C1 segment of cervical spinal cord (tissue), 14 donors: ENCODE data around the gene SNX19.

Experiments
- DNase-seq, 14 donors: peaks; one replicate each; lab custom pipeline; 2025; lab: John Stamatoyannopoulos, UW

The SNX19 gene

DNA sequence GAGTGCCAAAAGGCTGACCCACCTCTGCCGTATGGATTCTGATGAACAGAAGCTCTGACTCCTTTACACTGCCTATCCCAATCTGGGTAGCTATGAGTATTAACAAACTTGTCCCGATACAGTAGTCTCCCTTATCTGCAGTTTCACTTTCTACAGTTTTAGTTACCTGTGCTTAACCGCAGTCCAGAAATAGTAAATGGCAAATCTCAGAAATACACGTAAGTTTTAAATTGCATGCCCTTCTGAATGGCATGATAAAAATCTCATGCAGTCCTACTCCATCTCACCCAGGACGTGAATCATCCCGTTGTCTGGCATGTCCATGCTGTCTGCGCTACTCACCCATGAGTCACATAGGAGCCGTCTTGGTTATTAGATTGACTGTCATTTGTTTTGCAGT is 68.8 kb downstream of the SNX19 start:
- no peak for DNase-seq

DNA sequence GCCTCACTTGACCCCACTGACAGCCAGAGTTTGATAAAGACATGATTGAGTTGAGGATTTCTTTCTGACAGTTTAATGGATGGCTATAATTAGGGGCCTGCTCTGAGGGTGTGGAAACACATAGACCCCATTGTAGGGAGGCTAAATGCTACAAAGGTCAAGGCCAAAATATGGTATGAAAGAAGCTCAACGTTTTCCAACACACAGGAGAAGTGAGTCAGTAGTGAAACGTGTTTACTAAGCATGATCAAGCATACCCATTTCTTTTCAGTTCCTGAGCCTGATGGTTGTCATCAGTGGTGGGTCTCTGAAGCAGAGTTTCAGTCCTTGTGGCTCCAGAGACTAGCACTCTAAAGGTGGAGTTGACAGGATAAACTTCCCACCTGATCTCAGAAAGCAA is 69.7 kb downstream of the SNX19 start:
- no peak for DNase-seq

DNA sequence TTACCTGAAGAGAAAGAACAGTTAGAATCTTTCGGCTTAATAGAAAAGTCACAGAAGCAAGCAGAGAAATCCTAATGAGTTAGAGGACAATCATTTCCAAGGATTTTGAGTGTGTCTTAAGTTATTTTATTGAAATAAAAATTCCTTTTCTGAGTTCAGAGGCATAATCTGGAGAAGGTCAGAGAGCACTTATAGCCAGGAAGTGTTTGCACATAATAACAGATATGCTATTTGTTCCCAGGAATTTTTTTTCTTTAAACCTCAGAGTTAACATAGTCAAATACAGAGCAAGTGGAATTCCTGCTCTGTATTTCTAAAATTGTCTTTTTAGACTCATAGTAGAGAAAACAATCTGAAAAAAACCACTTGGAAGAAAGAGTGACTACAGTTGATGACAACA is 74.3 kb downstream of the SNX19 start:
- no peak for DNase-seq

DNA sequence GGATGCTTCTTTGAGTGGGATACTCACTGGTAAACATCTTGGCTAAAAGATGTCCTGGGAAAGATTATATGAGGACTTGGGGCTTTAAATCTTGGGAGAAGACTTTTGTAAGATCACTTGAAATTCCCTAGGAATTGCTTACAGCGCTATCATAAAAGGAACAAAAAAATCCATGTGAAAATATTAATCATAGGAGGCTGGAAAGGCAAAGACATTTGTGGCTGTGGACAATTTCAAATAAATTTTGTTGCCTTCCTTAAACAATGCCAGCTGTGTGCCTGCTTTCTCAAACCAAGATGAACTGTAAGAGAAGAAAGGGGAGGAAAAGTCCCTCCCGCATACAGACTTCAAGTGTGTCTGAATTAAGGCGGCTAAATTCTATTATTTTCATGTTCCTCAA is 75.6 kb downstream of the SNX19 start:
- DNase-seq, result no peak

DNA sequence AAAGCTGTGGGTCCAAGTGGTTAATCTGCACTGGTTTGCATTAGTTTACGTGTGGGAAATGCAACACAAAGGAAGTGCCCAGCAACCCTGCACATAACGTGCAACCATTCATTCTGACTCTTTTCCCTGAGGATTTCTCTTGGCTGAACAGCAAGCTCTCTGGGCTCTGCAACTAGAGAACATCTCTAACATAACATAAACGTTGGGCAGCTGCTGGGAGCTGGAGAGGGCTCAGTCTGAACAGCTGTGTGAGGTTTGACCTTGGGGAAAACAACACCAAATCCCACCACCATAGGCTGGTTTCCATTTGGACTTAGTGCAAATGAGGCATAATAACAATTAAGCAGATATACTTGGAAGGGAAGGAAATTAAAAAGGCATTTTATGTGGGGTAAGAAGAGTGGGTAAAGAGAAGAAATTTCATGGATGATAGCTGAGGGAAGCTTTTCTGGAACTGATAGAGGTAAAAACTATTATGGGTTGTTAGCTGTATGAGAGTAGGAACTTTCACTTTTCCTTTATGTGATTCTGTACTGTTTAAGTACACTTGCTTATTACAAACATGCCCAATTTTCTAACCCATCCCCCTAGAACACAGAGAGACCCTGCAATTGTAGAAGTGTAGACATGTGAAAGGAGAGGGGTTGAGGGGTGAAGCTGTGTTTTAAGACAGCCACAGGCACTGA is 76.2 kb downstream of the SNX19 start:
- DNase-seq, result no peak

DNA sequence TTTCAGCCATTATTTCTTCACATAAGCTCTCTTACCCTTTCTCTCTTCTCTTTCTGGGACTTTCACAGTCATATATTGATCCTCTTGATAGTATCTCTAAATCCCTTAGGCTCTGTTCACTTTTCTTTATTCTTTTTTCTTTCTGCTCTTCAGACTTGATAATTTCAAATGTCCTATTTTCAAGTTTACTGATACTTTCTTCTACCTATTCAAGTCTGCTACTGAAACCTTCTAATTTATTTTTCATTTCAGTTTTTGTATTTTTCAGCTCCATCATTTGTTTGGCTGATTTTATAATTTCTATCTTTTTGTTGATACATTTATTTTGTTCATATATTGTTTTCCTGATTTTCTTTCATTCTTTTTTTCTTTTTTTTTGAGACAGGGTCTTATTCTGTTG is 79.1 kb downstream of the SNX19 start:
- no peak for DNase-seq

DNA sequence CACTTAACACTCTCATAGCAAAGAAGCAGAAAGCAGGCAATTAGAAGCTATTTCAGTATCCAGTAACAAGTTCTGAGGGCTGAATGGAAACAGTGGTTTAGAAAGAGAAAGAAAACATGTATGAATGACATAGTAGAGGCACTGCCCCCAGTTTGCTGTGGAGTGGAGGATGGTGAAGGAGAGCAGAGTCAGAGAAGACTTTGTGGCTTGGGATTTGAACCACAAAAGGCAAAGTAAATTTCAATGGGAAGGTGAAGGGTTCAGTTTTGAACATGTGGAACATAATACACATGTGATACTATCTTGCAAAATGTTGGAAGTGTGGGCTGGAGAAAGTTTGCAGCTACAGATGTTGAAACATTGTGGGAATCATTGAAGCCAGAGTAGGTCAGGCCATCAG is 81.4 kb downstream of the SNX19 start:
- no peak for DNase-seq

DNA sequence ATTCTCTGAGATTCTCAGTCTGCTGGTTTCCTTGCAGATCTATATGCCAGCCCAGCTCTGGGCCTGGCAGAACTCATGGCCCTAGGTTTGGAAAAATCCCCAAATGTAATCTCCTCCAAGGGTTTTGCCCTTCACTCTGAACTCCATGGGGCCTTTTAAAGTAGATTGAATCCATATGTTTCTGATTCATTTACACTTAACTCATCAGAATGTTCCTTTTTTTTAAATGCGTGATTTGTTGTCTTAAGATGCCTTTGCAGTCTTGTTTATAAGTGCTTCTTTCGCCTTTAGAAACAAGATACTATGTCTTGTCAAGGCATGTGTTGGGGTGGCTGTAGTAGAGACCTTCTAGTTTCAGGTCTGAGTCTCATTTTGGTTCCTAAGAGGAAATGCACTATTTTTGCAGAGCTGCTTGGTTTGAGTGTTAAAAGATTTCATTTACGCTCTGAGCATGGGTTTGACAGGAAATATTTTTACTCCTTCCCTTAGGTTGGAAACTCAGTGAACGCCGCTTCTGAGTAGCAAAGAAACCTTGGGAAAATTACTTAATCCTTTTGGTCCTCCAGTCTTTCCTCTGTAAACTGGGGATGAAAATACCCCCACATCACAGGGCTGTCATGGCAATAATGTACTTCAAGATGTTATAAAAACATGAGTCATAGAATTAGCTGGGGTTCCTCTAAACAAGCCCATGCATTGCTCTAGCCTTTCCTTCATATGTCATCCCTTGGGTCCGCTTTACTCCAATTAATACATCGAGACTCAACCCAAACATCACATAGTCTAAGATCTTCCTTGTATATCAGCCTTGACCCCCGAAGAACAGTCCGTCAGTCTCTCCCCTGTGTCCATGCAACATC is 83.5 kb downstream of the SNX19 start:
- no peak for DNase-seq

DNA sequence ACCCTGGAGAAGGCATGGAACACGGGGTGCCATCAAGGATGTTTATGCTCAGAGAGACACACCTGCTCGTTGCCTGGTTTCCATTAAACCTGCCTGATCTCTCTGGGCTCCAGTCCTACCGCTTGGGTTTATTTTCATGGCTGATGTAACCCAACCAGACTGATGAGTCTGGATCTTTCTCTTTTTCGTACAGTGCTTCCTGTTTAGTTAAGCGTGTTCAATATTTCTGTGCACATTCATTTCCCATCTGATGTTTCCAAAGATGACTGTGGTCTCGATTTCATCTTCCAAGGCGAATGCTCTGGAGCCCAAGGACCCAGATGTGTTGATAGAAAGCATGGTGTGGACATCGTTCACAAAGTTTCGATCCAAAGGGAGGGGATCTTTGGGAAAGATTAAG is 84.3 kb downstream of the SNX19 start:
- DNase-seq, result no peak

DNA sequence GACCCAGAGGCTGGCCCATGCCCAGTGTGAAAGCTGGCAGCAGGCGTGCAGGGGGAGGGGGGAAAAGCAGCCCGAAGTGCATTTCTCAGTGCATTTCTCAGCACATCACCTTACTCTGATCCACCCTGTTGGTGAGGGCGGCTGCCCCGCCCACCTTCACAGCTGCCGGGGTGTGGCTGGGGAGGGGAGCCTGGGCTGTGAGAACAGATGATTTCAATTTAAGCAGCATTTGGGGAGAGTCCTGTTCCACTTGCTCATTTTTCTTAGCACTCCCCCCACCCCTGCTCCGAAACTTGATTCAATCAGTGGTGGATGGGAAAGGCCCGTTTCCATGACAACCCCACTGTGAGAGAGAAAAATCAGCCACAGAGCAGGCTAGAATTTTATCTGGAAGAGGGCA is 84.8 kb downstream of the SNX19 start:
- no peak for DNase-seq

DNA sequence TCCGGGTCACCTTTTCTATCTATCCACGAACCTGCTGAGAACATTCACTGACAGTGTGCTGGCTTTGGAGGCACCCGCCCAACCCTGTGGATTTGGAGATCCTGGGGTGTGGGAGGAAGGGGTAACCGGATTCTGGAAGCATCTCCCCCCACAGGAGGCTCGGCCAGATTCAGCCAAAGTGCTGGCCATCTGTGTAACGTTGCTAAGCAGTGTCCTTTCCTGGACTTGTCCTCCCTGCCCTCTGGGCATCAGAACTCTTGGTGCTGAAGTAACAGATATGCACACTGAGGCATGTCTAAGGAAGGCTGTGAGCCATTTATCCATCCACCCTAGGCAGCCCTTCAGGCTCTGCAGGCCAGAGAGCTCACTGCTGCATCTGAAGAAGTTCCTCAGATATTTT is 85.7 kb downstream of the SNX19 start:
- peak in 6 of 14 donors; percentile 29 to 55 (median 44) for DNase-seq

DNA sequence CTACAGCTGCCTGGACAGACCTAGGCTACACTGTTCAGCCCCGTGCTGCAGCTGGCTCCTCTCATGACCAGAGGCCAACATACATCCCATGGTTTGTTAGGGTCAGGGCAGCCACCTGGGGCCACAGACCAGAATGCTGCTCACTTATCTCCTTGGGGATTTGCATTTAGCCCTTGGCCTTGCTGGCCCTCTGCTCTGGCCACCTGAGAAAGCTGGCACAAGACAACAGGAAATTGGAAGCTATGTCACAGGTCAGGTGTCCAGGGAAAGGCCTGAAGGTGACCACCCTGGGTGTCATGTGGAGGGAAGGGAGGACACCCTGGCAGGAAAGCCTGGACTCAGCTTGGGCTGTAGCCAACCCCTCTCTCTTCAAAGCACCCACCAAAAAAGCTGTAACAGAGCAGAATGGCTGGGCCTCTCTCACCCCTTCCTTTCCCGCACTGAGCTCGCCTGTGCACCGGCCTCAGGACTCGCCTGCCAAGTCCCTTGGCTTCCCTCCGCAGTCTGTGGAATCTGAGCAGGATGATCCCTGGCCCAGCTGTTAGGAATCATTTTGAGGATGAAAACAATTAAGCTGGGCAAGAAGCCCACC is 86.3 kb downstream of the SNX19 start:
- DNase-seq, result peak in 6 of 14 donors; percentile 2 to 55 (median 44)

DNA sequence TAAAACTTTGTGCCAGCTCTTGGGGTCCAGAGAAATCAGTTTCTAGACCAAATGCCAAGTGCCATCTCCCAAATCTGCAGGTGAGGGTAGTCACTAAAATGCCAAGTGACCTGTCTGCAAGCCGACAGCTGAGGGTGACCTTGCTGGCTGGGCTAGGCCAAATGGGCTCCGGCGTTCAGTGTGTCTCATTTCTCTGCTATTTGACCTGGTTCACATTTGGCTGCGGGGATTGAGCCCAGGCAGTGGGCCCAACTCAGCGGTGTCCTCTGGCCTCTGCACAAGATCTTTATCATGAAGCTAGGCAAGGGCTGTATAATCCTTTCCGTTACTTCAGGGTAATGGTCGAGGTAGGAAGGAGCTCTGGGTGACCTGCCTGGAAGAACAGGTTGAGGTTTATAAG is 87.5 kb downstream of the SNX19 start:
- no peak for DNase-seq

DNA sequence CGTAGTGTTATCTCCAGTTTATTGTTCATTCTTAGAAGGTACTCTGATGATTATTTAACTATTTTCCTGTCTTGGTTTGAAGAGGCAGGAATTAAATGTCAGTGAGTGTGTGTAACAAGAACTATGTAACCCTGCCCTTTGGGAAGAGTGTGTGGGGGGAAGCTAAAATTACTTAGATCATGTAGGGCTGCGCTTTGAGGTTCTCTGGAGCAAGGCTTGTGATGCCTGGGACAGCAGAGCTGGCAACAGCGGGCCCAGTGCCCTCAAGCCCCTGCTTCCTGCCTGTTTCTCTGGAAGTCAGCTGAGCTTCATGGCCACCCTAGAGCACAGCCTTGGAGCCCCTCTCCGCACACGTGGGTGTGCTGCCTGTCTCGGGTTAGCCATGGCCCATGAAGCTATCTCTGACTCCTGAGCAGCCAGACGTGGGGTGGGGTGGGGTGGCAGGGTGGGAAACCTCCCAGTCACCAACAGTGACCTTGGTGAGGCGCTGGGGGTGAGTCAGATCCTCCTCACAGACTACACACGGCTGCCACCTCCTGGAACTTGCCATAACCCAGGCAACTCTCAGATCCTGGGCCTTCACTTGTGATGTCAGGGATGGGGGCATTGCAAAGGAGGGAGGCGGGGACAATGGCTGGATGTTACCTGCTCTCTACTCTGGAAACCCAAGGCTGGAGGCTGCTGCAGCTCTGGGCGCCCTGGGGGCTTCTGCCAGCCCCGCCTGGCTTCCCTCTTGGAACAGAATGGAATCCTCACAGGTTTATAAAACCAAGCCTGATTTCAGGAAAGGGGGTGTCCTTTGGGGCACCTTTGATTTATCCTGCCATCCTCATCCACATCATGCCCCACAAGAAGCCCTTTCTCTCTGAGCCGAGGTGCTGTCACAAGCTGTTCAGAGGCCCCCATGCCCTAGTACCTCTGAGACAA is 88.6 kb downstream of the SNX19 start:
- DNase-seq, result no peak

DNA sequence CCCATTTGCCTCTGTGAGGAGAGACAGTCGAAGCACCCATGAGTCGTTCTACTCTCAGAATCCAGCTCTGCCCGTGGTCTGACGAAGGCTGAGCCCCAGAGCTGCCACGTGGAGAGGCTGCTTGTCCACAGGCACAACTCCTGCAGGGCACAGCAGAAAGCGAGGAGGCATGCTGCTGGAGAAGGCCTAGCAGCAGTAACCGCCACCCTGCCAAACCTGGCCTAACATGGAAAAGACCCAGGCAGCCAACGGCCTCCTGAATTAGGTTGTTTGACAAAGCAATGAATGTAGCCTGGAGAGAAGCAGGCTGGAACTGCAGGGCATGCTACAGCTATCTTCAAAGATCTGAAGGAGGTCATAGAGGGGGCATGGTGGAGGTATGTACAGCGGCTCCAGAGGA is 89.7 kb downstream of the SNX19 start:
- DNase-seq, result no peak

DNA sequence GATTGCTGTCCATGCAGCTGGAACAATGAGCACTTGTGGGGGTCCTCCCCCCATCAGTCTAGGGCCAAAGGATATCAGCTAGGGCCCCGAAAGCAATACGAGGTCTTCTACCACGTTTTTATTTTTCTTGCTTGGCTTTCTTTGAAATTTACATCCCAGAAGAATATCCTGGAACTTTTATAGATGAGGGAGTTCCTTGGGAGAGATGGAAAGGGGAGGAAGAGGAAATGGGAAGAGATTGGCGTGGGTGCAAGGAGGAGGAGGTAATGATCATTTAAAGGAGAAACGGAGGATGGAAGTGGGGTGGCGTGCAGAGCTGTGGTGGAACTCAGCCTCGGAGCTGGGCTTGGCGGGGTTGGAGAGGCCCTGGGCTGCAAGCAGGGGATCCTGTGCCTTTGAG is 90.3 kb downstream of the SNX19 start:
- DNase-seq, result no peak

DNA sequence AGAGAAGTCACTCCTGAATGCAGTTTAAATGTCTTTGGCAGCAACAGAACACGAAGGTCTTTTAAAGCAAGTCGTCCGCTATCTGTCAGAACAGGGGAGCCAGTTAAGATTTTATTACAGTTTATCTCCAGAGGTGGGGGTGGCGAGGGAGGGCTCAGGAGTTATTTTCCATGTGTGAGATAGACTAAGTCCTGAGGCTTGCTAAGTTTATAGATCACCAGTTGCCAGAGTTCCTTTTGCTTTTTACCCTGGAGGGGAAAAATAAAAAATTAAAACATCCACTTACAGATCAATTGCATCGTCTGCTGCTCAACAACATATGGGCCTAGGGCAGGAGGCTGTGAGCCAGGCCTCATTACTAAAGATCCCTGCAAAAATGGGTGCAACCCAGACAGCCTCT is 90.7 kb downstream of the SNX19 start:
- no peak for DNase-seq
